ENCODE results near the gene MCUR1.
"Not testable (repeated sequence)": the region's sequence is repeated elsewhere in the genome, so short reads cannot be mapped to it uniquely, and the experiment has no call there.

Gene MCUR1

GRCh38 chr6:13775466-13775865 lies 38.9 kb downstream of the MCUR1 start:
- not testable (repeated sequence) for DNase-seq

- DNase-seq: not testable (repeated sequence)
Observed at GRCh38 chr6:13772358-13773030, 41.9 kb downstream of the MCUR1 start.

- DNase-seq: peak; percentile 24
Observed at GRCh38 chr6:13769655-13770053, 44.7 kb downstream of the MCUR1 start.

- no peak for DNase-seq
Observed at GRCh38 chr6:13769034-13769654, 45.2 kb downstream of the MCUR1 start.

GRCh38 chr6:13767121-13767808 lies 47.1 kb downstream of the MCUR1 start:
- no peak for DNase-seq

GRCh38 chr6:13766201-13766634 lies 48.1 kb downstream of the MCUR1 start:
- no peak for DNase-seq

GRCh38 chr6:13765570-13765969 lies 48.8 kb downstream of the MCUR1 start:
- no peak for DNase-seq

- no peak for DNase-seq
Observed at GRCh38 chr6:13764996-13765395, 49.4 kb downstream of the MCUR1 start.

- no peak for DNase-seq
Observed at GRCh38 chr6:13763740-13764381, 50.5 kb downstream of the MCUR1 start.

GRCh38 chr6:13762611-13763441 lies 51.5 kb downstream of the MCUR1 start:
- DNase-seq: no peak

- DNase-seq: no peak
Observed at GRCh38 chr6:13761361-13762036, 52.9 kb downstream of the MCUR1 start.

- no peak for DNase-seq
Observed at GRCh38 chr6:13760307-13761304, 53.8 kb downstream of the MCUR1 start.

- no peak for DNase-seq
Observed at GRCh38 chr6:13759025-13759424, 55.3 kb downstream of the MCUR1 start.

GRCh38 chr6:13754644-13755043 lies 59.7 kb downstream of the MCUR1 start:
- DNase-seq: no peak

GRCh38 chr6:13743736-13744127 lies 70.6 kb downstream of the MCUR1 start:
- no peak for DNase-seq

- DNase-seq: no peak
Observed at GRCh38 chr6:13742961-13743735, 71.2 kb downstream of the MCUR1 start.

- no peak for DNase-seq
Observed at GRCh38 chr6:13741365-13741764, 73.0 kb downstream of the MCUR1 start.
